WI38 (cell line): ENCODE measurements around the gene HMGXB4.
"Not testable (repeated sequence)": the region's sequence is repeated elsewhere in the genome, so short reads cannot be mapped to it uniquely, and the experiment has no call there.

Source experiments
- H3K4me3 ChIP-seq: 2 replicates; pipeline ENCODE4 v1.5.1; 2011; ENCODE audit warnings: low read depth, mild to moderate bottlenecking, control low read depth, low read length
- TF ChIP-seq, protein P1 (sequence below): IDR thresholded peaks from 2 replicates; pipeline ENCODE4 v1.5.1; 2012; ENCODE audit warnings: low read depth, mild to moderate bottlenecking, control low read depth, low read length

Gene HMGXB4

DNA sequence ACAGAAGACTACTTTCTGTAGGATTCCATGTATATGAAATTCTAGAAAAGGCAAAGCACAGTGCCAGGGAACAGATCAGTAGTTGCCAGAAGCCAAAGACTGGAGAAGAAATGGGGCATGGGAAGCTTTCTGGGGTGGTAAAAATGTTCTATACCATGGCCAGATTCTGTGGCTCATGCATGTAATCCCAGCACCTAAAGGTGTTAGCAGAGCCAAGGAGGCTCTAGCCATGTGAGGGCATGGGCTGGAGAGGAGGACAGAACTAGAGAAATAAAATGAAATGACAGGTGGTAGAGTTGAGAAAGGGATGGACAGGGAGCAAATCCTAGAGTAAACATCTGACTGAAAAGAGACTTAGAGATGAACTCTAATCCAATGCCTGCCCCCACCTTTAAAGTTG lies 26.9 kb upstream of the HMGXB4 start:
- no peak overlapping the region for H3K4me3 ChIP-seq
- TF ChIP-seq, protein P1, sequence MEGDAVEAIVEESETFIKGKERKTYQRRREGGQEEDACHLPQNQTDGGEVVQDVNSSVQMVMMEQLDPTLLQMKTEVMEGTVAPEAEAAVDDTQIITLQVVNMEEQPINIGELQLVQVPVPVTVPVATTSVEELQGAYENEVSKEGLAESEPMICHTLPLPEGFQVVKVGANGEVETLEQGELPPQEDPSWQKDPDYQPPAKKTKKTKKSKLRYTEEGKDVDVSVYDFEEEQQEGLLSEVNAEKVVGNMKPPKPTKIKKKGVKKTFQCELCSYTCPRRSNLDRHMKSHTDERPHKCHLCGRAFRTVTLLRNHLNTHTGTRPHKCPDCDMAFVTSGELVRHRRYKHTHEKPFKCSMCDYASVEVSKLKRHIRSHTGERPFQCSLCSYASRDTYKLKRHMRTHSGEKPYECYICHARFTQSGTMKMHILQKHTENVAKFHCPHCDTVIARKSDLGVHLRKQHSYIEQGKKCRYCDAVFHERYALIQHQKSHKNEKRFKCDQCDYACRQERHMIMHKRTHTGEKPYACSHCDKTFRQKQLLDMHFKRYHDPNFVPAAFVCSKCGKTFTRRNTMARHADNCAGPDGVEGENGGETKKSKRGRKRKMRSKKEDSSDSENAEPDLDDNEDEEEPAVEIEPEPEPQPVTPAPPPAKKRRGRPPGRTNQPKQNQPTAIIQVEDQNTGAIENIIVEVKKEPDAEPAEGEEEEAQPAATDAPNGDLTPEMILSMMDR, result no peak

DNA sequence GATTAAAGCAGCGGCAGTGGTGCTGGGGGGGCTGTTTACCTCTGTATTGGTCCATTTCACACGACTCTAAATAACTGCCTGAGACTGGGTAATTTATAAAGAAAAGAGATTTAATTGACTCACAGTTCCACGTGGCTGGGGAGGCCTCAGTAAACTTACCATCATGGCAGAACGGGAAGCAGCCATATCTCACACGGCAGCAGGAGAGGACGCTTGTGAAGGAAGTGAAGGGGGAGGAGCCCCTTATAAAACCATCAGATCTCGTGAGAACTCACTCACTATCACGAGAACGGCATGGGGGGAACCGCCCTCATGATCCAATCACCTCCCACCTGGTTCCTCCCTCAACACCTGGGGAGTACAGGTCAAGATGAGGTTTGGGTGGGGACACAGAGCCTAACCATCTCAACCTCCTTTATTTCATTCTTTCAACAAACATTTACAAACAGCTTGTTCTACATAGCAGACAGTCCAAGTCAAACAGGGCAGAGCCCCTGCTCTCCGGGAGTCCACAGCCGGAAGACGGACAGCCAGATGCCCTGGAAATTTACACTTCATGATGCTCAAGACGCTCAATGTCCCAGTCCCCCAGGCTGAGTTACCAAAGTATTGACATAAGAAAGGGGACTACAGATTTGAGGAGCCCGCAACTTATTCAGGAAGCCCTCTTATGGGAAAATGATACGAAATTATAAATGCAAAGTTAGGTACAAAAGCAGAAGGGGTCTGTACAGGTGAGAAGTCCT lies 26.3 kb upstream of the HMGXB4 start:
- no peak overlapping the region for H3K4me3 ChIP-seq
- TF ChIP-seq, protein P1, result no peak

DNA sequence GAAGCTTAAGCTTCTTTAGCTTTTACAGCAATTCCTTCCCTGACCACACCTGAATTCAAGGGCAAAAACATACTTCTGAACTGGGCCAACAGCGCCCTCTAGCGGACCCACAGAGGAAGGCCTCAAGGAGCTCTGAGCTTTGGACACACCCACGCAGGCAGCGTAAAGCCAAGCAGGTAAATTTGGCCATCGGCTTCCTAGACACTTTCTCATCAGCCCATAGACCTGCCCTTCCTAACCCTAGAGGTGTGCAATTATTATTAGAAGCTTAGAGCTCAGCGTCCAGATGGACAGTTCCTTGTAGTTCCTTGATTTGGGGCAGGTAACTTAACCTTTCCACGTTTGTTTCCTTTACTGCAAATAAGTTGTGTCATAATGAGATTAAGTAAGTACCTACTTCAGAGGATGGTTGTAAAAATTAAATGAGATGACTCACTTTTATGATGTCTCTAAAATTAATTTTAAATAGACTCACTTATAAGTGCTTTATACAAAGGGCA lies 25.7 kb upstream of the HMGXB4 start:
- H3K4me3 ChIP-seq, result no peak overlapping the region
- TF ChIP-seq, protein P1, result peak; percentile 90

DNA sequence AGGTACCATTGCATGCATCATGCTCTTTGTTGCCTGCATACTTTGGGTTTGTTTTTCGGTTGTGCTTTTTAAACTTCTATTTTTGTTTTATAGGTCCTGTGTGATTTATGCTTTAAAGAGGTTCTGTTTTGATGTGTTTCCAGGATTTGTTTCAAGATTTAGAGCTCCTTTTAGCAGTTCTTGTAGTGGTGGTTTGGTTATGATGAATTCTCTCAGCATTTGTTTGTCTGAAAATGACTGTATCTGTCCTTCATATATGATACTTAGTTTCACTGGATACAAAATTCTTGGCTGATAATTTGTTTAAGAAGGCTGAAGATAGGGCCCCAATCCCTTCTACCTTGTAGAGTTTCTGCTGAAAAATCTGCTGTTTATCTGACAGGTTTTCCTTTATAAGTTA lies 18.5 kb upstream of the HMGXB4 start:
- not testable (repeated sequence) for H3K4me3 ChIP-seq

DNA sequence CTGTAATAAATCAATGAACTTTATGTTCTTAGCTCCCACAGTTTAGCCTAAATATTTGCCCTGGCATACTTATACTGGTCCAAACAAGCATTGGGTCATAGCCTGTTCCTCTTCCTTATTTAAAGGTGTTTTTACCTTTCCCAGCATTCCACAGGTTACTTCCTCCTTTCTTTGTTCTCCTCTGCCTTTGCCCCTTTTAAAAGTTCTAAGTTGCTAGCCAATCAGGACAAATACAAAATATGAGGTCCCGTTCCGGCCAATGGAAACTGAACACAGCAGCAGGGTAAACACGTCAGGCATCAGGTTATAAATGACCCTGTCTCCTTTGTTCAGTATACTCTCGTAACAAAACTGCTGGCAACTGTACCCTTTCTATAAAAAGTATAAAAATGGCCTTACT lies 12.8 kb upstream of the HMGXB4 start:
- H3K4me3 ChIP-seq, result not testable (repeated sequence)

DNA sequence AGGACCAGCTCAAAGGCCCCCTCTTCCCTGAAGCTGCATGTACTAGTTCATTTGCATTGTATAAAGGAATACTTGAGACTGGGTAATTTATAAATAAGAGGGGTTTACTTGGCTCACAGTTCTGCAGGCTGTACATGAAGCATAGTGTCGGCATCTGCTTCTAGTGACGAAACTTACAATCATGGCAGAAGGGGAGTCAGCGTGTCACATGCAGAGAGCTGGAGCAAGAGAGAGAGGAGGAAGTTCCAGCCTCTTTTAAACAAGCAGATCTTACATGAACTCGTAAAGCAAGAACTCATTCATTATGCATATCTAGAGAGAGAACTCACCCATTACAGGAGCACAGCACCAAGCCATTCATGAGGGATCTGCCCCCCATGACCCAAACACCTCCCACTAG lies 7.1 kb upstream of the HMGXB4 start:
- TF ChIP-seq, protein P1, result no peak
- no peak overlapping the region for H3K4me3 ChIP-seq

DNA sequence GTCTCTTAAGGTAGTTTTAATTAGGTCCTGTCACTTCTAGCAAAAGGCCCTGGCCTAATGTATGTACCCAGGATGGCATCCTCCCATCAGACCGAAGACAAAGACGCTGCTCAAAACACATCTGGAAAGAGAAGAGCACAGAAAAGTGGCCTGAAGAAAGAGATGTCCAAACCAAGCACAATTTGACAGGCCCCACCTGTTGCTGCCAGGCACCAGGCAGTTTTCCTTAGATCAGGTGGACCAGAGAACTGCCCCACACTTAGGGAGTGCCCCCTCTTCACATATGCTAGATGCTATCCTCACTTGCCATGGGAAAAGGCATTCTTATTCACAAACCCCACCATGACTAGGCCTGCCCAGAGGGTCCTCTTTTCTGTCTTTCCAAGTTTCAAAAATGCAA lies 3.3 kb upstream of the HMGXB4 start:
- TF ChIP-seq, protein P1, result no peak
- no peak overlapping the region for H3K4me3 ChIP-seq

DNA sequence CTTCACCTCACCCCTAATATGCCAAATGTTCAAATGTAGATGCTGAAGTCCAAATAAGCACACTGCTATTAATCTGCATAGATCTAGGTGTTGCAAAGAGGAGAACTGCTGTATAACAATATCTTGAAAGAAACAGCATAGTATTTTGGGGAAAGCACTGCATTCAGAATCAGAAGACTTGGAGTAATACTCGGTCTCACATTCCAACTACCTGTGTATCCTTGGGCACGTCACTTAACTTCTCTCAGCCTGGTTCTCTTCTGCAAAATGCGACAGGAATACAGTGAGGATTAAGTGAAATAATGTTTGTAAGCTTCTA lies 332 bp upstream of the HMGXB4 start:
- H3K4me3 ChIP-seq, result peak overlapping the region; percentile 90
- TF ChIP-seq, protein P1, result no peak
